GM12878 (cell line): ENCODE measurements around the gene NEGR1. TPM values are rescaled to one million over a fixed set of nuclear protein-coding genes. Genes with fewer than 3 reads are reported as not detected.

Experiments
- ATAC-seq: fragments of 200-7000 bp; cut with Tn5 transposase; 3 replicates; pipeline ENCODE4 v1.9.1; 2020; ENCODE audit warnings: mild to moderate bottlenecking, moderate library complexity
- BruUV-seq: library from RNA; stranded (reverse); fragments of 400-500 nt; replicated peaks from 2 replicates; lab custom pipeline; 2021; lab: Mats Ljungman, UMichigan
- CTCF ChIA-PET: fragments of 300-600 bp; sonication (Branson Sonifier 250); formaldehyde crosslinking; extraction: SDS; loops from one replicate; lab custom pipeline; 2021; ENCODE audit warnings: inconsistent platforms; lab: Yijun Ruan, JAX
- POLR2A ChIA-PET: fragments of 350-600 bp; formaldehyde crosslinking; extraction: SDS; loops from one replicate; lab custom pipeline; 2021; ENCODE audit warnings: inconsistent platforms; lab: Charles Lee
- RAD21 ChIA-PET: fragments of 300-600 bp; sonication (Branson Sonifier 250); formaldehyde crosslinking; loops from one replicate; lab custom pipeline; 2023; ENCODE audit warnings: antibody characterized with exemption; ENCODE audit not compliant: unreplicated experiment; lab: Charles Lee
- SMC1A ChIA-PET: fragments of 300-600 bp; sonication (Branson Sonifier 250); formaldehyde crosslinking; loops from one replicate; lab custom pipeline; 2023; ENCODE audit not compliant: unreplicated experiment, uncharacterized antibody; lab: Charles Lee
- DNase-seq: peaks from one replicate; pipeline ENCODE4 v3.0.0-alpha.2; 2011; ENCODE audit warnings: low read depth, low spot score
- FAIRE-seq: peaks from 3 replicates; lab custom pipeline; 2011; peaks lifted over from hg19 to GRCh38; lab: Jason Lieb, UNC
- H2AFZ ChIP-seq: 2 replicates; pipeline ENCODE4 v1.6.0; 2011; ENCODE audit warnings: low read depth, low read length, control low read depth; ENCODE audit not compliant: control insufficient read depth
- H3K27ac ChIP-seq: 2 replicates; pipeline ENCODE4 v1.5.1; 2011; ENCODE audit warnings: control low read depth; ENCODE audit not compliant: control insufficient read depth, insufficient read depth
- H3K27me3 ChIP-seq, 2 experiments: replicated peaks in 1 of 2; 2 replicates each; pipeline versions ENCODE4 v1.6.0 to v1.6.1; 2011; ENCODE audit warnings: low read length in 1 of 2; ENCODE audit not compliant: control insufficient read depth in 2 of 2, insufficient read depth in 2 of 2
- H3K36me3 ChIP-seq, 2 experiments: 2 replicates each; pipeline ENCODE4 v1.5.1; 2011; ENCODE audit warnings: low read length in 1 of 2; ENCODE audit not compliant: control insufficient read depth in 2 of 2, insufficient read depth in 2 of 2
- H3K4me1 ChIP-seq: 2 replicates; pipeline ENCODE4 v1.6.1; 2011; ENCODE audit warnings: mild to moderate bottlenecking, low read length, moderate library complexity, mixed read lengths; ENCODE audit not compliant: control insufficient read depth, insufficient read depth
- H3K4me2 ChIP-seq: 2 replicates; pipeline ENCODE4 v1.6.0; 2011; ENCODE audit warnings: control low read depth; ENCODE audit not compliant: control insufficient read depth, insufficient read depth
- H3K4me3 ChIP-seq: fragments of 200-600 bp; sonication (generic); 2 replicates; pipeline ENCODE4 v1.5.1; 2016
- H3K79me2 ChIP-seq: 2 replicates; pipeline ENCODE4 v1.6.0; 2011; ENCODE audit warnings: low read length; ENCODE audit not compliant: control insufficient read depth, insufficient read depth
- H3K9ac ChIP-seq: 2 replicates; pipeline ENCODE4 v1.8.0; 2011; ENCODE audit warnings: low read length, control low read depth, mixed read lengths; ENCODE audit not compliant: control insufficient read depth, insufficient read depth
- H3K9me3 ChIP-seq: replicated peaks from 3 replicates; pipeline ENCODE4 v1.5.1; 2011; ENCODE audit warnings: mild to moderate bottlenecking, low read length; ENCODE audit not compliant: control insufficient read depth, insufficient read depth
- H4K20me1 ChIP-seq: 2 replicates; pipeline ENCODE4 v1.6.0; 2011; ENCODE audit not compliant: control insufficient read depth, insufficient read depth
- CHD4 ChIP-seq: fragments of 200-600 bp; sonication (generic); IDR thresholded peaks from 2 replicates; pipeline ENCODE4 v1.6.1; 2016; ENCODE audit warnings: mild to moderate bottlenecking
- ESRRA ChIP-seq: IDR thresholded peaks from 2 replicates; pipeline ENCODE4 v1.6.1; 2012; ENCODE audit warnings: mild to moderate bottlenecking, low read length, improper control_type of control experiment
- HCFC1 ChIP-seq: fragments of 150-350 bp; IDR thresholded peaks from 2 replicates; pipeline ENCODE4 v1.6.1; 2014; ENCODE audit warnings: low read length
- MTA3 ChIP-seq: IDR thresholded peaks from 2 replicates; pipeline ENCODE4 v1.6.1; 2012; ENCODE audit warnings: low read length, inconsistent platforms, borderline replicate concordance
- PAX8 ChIP-seq: fragments of 450-650 bp; IDR thresholded peaks from 2 replicates; pipeline ENCODE4 v1.6.1; 2017; ENCODE audit warnings: mild to moderate bottlenecking, moderate library complexity
- POLR2AphosphoS2 ChIP-seq: IDR thresholded peaks from 2 replicates; pipeline ENCODE4 v1.6.1; 2011; ENCODE audit warnings: low read depth, mild to moderate bottlenecking, low read length, improper control_type of control experiment, moderate library complexity
- SMARCA5 ChIP-seq: fragments of 450-650 bp; IDR thresholded peaks from 2 replicates; pipeline ENCODE4 v1.6.1; 2017; ENCODE audit warnings: mild to moderate bottlenecking
- SUPT20H ChIP-seq: IDR thresholded peaks from 2 replicates; pipeline ENCODE4 v1.6.1; 2011; ENCODE audit warnings: low read depth, mild to moderate bottlenecking, low read length, moderate library complexity, borderline replicate concordance; ENCODE audit not compliant: control insufficient read depth
- TAF1 ChIP-seq: IDR thresholded peaks from 2 replicates; pipeline ENCODE4 v1.6.1; 2011; ENCODE audit warnings: mild to moderate bottlenecking, low read depth, low read length, borderline replicate concordance
- WGBS: methylation state at CpG from one replicate; pipeline ENCODE4 v1.1.6; 2016; ENCODE audit warnings: low lambda C conversion rate; ENCODE audit not compliant: insufficient replicate concordance, insufficient coverage; ENCODE audit errors: missing lambda C conversion rate; 5-methylcytosine and 5-hydroxymethylcytosine counted together
- in situ Hi-C: fragments of 300-500 bp; cut with MboI; formaldehyde crosslinking; loops from 9 replicates; pipeline ENCODE4 v1.14.3; 2018; ENCODE audit warnings: mixed read lengths
- intact Hi-C: fragments of 100-400 bp; cut with micrococcal nuclease; formaldehyde crosslinking; loops from one replicate; pipeline ENCODE4 v1.14.2; 2022; ENCODE audit not compliant: unreplicated experiment
- polyA plus RNA-seq, 11 experiments: library from polyadenylated mRNA; depleted of rRNA in 4 of 11; unstranded in 6 of 11; stranded (reverse) in 5 of 11; fragments of >200 nt; fragmentation: Nextera tagmentation in 4 of 11; fragmentation: Illumina TruSeq in 1 of 11; extraction: Ambion mirVana in 4 of 11; extraction: Trizol in 1 of 11; gene quantifications; 1 replicate in 1 of 11; 2 replicates in 10 of 11; pipeline versions ENCODE4 v1.2.1 to v1.2.3, GENCODE V29; 2011 to 2016; ENCODE audit warnings: inconsistent platforms in 2 of 11, missing spikeins in 2 of 11, low read depth in 1 of 11
- total RNA-seq, 4 experiments: library from RNA; depleted of rRNA in 3 of 4; stranded (reverse); fragments of >200 nt in 3 of 4; fragmentation: Illumina TruSeq in 1 of 4; extraction: Trizol in 1 of 4; gene quantifications; 2 replicates each; pipeline versions ENCODE4 v1.2.1 to v1.2.3, GENCODE V29; 2013 to 2021
- TF ChIP-seq, protein P1 (sequence below): IDR thresholded peaks from 2 replicates; pipeline ENCODE4 v1.6.1; 2011; ENCODE audit warnings: borderline replicate concordance, low read depth, mild to moderate bottlenecking, moderate library complexity, low read length; ENCODE audit not compliant: insufficient read depth, poor library complexity, severe bottlenecking
- TF ChIP-seq, protein P2 (sequence below): fragments of 450-650 bp; formaldehyde crosslinking; IDR thresholded peaks from 2 replicates; pipeline ENCODE4 v1.4.0; 2020; ENCODE audit warnings: mild to moderate bottlenecking, moderate library complexity
- TF ChIP-seq, protein P3 (sequence below): IDR thresholded peaks from 2 replicates; pipeline ENCODE4 v1.6.1; 2011; ENCODE audit warnings: low read depth, mild to moderate bottlenecking, low read length, moderate library complexity, borderline replicate concordance; ENCODE audit errors: extremely low read depth
- TF ChIP-seq, protein P4 (sequence below): fragments of 450-650 bp; IDR thresholded peaks from 2 replicates; pipeline ENCODE4 v1.6.1; 2017; ENCODE audit warnings: mild to moderate bottlenecking
- TF ChIP-seq, protein P5 (sequence below): fragments of 150-350 bp; IDR thresholded peaks from 2 replicates; pipeline ENCODE4 v1.6.1; 2016; ENCODE audit warnings: low read depth, low read length

NEGR1 gene
- total and polyA plus RNA-seq, 10 of the 15 experiments (the other 5 are each of a cell fraction or from before 2014, with no cell fraction given), result under 0.01 to 0.03 (median 0.01) TPM; not detected in 7

DNA sequence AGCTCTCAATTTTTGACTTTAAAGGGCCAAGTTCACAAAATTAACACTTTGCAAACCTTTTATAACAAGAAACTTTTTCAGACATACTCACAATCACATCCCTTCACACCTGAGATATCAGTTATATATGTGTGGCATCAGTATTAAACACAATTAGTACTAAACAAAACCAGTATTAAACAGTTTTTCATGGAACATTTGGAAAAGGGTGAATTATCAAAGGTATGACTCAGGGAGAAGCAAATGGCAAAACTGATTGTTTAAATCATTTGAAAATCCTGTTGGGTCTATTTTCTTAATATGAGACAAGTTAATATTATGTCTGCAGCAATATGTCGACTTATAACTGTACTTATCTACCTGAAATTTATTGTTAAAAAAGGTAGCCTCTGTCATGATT, 587.3 kb downstream of the NEGR1 start:
- Histone ChIP-seq H3K4me1 (no peaks in the 10 kb centered on the region), H3K27me3 (no peaks in the 10 kb centered on the region), H3K4me3 (no peak overlapping the region), H4K20me1 (no peaks in the 10 kb centered on the region), H3K79me2 (no peaks in the 10 kb centered on the region), H3K27ac (no peak overlapping the region), H3K9ac (no peak overlapping the region), H3K36me3 (no peaks in the 10 kb centered on the region), H3K4me2 (no peak overlapping the region), H3K9me3 (no peaks in the 10 kb centered on the region), H2AFZ (no peak overlapping the region)
- intact Hi-C loops, result no loop called here
- in situ Hi-C loops, result no loop called here
- SMC1A ChIA-PET, result no interaction called here
- CTCF ChIA-PET, result interaction anchor here (0.9 to 1.4 kb wide), 2 partner anchors 9 to 344 kb away, joined by 3 to 4 read pairs; no protein-coding TSS in a partner anchor
- POLR2A ChIA-PET, result no interaction called here
- no peak for DNase-seq
- FAIRE-seq, result no peak
- ATAC-seq, result no peak
- BruUV-seq, result no TSS peak
- RAD21 ChIA-PET, result no interaction called here
- WGBS, result 0% methylated on average over 1 of the region's 1 CpG
- TF ChIP-seq, protein P1, sequence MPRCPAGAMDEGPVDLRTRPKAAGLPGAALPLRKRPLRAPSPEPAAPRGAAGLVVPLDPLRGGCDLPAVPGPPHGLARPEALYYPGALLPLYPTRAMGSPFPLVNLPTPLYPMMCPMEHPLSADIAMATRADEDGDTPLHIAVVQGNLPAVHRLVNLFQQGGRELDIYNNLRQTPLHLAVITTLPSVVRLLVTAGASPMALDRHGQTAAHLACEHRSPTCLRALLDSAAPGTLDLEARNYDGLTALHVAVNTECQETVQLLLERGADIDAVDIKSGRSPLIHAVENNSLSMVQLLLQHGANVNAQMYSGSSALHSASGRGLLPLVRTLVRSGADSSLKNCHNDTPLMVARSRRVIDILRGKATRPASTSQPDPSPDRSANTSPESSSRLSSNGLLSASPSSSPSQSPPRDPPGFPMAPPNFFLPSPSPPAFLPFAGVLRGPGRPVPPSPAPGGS, result no peak
- TF ChIP-seq, protein P2, sequence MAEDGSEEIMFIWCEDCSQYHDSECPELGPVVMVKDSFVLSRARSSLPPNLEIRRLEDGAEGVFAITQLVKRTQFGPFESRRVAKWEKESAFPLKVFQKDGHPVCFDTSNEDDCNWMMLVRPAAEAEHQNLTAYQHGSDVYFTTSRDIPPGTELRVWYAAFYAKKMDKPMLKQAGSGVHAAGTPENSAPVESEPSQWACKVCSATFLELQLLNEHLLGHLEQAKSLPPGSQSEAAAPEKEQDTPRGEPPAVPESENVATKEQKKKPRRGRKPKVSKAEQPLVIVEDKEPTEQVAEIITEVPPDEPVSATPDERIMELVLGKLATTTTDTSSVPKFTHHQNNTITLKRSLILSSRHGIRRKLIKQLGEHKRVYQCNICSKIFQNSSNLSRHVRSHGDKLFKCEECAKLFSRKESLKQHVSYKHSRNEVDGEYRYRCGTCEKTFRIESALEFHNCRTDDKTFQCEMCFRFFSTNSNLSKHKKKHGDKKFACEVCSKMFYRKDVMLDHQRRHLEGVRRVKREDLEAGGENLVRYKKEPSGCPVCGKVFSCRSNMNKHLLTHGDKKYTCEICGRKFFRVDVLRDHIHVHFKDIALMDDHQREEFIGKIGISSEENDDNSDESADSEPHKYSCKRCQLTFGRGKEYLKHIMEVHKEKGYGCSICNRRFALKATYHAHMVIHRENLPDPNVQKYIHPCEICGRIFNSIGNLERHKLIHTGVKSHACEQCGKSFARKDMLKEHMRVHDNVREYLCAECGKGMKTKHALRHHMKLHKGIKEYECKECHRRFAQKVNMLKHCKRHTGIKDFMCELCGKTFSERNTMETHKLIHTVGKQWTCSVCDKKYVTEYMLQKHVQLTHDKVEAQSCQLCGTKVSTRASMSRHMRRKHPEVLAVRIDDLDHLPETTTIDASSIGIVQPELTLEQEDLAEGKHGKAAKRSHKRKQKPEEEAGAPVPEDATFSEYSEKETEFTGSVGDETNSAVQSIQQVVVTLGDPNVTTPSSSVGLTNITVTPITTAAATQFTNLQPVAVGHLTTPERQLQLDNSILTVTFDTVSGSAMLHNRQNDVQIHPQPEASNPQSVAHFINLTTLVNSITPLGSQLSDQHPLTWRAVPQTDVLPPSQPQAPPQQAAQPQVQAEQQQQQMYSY (CRISPR knock-in tag), result no peak
- TF ChIP-seq SMARCA5 (no peak), HCFC1 (no peak), PAX8 (no peak), POLR2AphosphoS2 (no peak), TAF1 (no peak), ESRRA (no peak), SUPT20H (no peak), MTA3 (no peak), CHD4 (no peak)
- TF ChIP-seq, protein P3, sequence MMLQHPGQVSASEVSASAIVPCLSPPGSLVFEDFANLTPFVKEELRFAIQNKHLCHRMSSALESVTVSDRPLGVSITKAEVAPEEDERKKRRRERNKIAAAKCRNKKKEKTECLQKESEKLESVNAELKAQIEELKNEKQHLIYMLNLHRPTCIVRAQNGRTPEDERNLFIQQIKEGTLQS, result no peak
- TF ChIP-seq, protein P4, sequence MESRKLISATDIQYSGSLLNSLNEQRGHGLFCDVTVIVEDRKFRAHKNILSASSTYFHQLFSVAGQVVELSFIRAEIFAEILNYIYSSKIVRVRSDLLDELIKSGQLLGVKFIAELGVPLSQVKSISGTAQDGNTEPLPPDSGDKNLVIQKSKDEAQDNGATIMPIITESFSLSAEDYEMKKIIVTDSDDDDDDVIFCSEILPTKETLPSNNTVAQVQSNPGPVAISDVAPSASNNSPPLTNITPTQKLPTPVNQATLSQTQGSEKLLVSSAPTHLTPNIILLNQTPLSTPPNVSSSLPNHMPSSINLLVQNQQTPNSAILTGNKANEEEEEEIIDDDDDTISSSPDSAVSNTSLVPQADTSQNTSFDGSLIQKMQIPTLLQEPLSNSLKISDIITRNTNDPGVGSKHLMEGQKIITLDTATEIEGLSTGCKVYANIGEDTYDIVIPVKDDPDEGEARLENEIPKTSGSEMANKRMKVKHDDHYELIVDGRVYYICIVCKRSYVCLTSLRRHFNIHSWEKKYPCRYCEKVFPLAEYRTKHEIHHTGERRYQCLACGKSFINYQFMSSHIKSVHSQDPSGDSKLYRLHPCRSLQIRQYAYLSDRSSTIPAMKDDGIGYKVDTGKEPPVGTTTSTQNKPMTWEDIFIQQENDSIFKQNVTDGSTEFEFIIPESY, result no peak
- TF ChIP-seq, protein P5, sequence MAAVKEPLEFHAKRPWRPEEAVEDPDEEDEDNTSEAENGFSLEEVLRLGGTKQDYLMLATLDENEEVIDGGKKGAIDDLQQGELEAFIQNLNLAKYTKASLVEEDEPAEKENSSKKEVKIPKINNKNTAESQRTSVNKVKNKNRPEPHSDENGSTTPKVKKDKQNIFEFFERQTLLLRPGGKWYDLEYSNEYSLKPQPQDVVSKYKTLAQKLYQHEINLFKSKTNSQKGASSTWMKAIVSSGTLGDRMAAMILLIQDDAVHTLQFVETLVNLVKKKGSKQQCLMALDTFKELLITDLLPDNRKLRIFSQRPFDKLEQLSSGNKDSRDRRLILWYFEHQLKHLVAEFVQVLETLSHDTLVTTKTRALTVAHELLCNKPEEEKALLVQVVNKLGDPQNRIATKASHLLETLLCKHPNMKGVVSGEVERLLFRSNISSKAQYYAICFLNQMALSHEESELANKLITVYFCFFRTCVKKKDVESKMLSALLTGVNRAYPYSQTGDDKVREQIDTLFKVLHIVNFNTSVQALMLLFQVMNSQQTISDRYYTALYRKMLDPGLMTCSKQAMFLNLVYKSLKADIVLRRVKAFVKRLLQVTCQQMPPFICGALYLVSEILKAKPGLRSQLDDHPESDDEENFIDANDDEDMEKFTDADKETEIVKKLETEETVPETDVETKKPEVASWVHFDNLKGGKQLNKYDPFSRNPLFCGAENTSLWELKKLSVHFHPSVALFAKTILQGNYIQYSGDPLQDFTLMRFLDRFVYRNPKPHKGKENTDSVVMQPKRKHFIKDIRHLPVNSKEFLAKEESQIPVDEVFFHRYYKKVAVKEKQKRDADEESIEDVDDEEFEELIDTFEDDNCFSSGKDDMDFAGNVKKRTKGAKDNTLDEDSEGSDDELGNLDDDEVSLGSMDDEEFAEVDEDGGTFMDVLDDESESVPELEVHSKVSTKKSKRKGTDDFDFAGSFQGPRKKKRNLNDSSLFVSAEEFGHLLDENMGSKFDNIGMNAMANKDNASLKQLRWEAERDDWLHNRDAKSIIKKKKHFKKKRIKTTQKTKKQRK, result no peak
